Uterine smooth muscle cell (primary cell): ENCODE data around the gene NPVF. TPM values are rescaled to one million over a fixed set of nuclear protein-coding genes. Genes with fewer than 3 reads are reported as not detected.

ENCODE experiments used
- total RNA-seq: library from RNA; depleted of rRNA; stranded (reverse); fragments of >200 nt; gene quantifications from 2 replicates; pipeline ENCODE4 v1.2.3, GENCODE V29; 2014

Gene NPVF, protein sequence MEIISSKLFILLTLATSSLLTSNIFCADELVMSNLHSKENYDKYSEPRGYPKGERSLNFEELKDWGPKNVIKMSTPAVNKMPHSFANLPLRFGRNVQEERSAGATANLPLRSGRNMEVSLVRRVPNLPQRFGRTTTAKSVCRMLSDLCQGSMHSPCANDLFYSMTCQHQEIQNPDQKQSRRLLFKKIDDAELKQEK
- total RNA-seq = not detected in 2 replicates

GRCh38 chr7:25228386-25228785 lies at the start of gene NPVF:
TSS of gene NPVF (minus strand) at chr7:25228486. CDS start at chr7:25228439, 47 bp downstream.

Other genes with a start within 250 kb of the NPVF start
- gene OSBPL3, start 248.3 kb downstream of the NPVF start, total RNA-seq = 19.4 and 23.9 TPM in 2 replicates
- 32.1 and 47.4 TPM in 2 replicates for gene CYCS, start 103.2 kb downstream of the NPVF start, total RNA-seq